Measurements from ENCODE around the gene TRPV4.

- TF ChIP-seq GATA2 (IDR thresholded peaks at IDR 0.05; ENCODE audit: low read depth, low read length), result no peak
- TF ChIP-seq GATA3 (IDR thresholded peaks at IDR 0.05; ENCODE audit: low read depth, low read length), result no peak
Observed at GRCh38 chr12:109737126-109737525, 96.1 kb downstream of the TRPV4 start.

All from SH-SY5Y (cell line).